Tibial nerve (tissue), 4 donors: ENCODE results near the gene LFNG. TPM values are rescaled to one million over a fixed set of nuclear protein-coding genes. Genes with fewer than 3 reads are reported as not detected.

Source experiments
- DNase-seq, 2 donors: peaks; one replicate each; pipeline ENCODE4 v3.0.0-alpha.2; 2019; ENCODE audit warnings: low spot score in 2 of 2
- H3K27ac ChIP-seq, 4 donors: fragments of 200-600 bp; sonication (generic) in 3 of 4; one replicate each; pipeline ENCODE4 v1.5.1; 2017 to 2019; ENCODE audit warnings: mild to moderate bottlenecking in 1 of 4
- H3K27me3 ChIP-seq, 2 donors: fragments of 200-600 bp; sonication (generic) in 1 of 2; one replicate each; pipeline versions ENCODE4 v1.5.1 to v1.6.0; 2017 to 2019
- H3K36me3 ChIP-seq, 3 donors: fragments of 200-600 bp; sonication (generic); one replicate each; pipeline ENCODE4 v1.5.1; 2018 to 2019
- H3K4me1 ChIP-seq, 4 donors: fragments of 200-600 bp; sonication (generic) in 3 of 4; one replicate each; pipeline ENCODE4 v1.5.1; 2017 to 2019
- H3K4me3 ChIP-seq, 4 donors: fragments of 200-600 bp; sonication (generic) in 3 of 4; one replicate each; pipeline ENCODE4 v1.5.1; 2017 to 2019; ENCODE audit warnings: mild to moderate bottlenecking in 1 of 4, moderate library complexity in 1 of 4
- H3K9me3 ChIP-seq, 4 donors: fragments of 200-600 bp; sonication (generic) in 3 of 4; one replicate each; pipeline ENCODE4 v1.5.1; 2017 to 2019
- CTCF ChIP-seq, 5 experiments: fragments of 200-600 bp in 3 of 5; fragments of 450-650 bp in 2 of 5; sonication (generic) in 3 of 5; IDR thresholded peaks; one replicate each; pipeline ENCODE4 v1.5.1; 2016 to 2019; ENCODE audit warnings: antibody characterized with exemption in 5 of 5, mild to moderate bottlenecking in 3 of 5, moderate library complexity in 2 of 5
- EP300 ChIP-seq, 2 donors: sonication (generic); formaldehyde crosslinking; IDR thresholded peaks; one replicate each; pipeline ENCODE4 v1.6.1; 2017; ENCODE audit warnings: antibody characterized with exemption in 2 of 2, mild to moderate bottlenecking in 1 of 2
- POLR2A ChIP-seq, 2 donors: fragments of 450-650 bp; IDR thresholded peaks; one replicate each; pipeline ENCODE4 v1.6.1; 2017; ENCODE audit warnings: antibody characterized with exemption in 2 of 2, mild to moderate bottlenecking in 2 of 2, moderate library complexity in 2 of 2
- WGBS, 2 donors: methylation state at CpG; one replicate each; pipeline ENCODE4 v1.1.5; 2018; 5-methylcytosine and 5-hydroxymethylcytosine counted together
- total RNA-seq, 4 donors: library from RNA; depleted of rRNA; stranded (reverse); fragments of >200 nt; gene quantifications; one replicate each; pipeline ENCODE4 v1.1.0, GENCODE V29; 2016

The LFNG gene
- total RNA-seq, 4 donors from 2014 or later: 8.8 to 21.6 (median 11.3) TPM

- Histone ChIP-seq H3K4me1 (peaks cover 0 to 32% (median 18%) of the 10 kb centered on the region in 4 donors), H3K36me3 (no peaks in the 10 kb centered on the region), H3K27ac (no peak overlapping the region), H3K9me3 (no peaks in the 10 kb centered on the region), H3K27me3 (peaks cover 0 to 19% of the 10 kb centered on the region in 2 donors), H3K4me3 (no peak overlapping the region)
- TF ChIP-seq CTCF (IDR thresholded peaks at IDR 0.05) (no peak), POLR2A (IDR thresholded peaks at IDR 0.05) (no peak), EP300 (IDR thresholded peaks at IDR 0.05) (no peak)
- 62 to 73% methylated on average over 15 to 21 of the region's 25 CpGs for WGBS, 2 donors
- no peak for DNase-seq
Measured at GRCh38 chr7:2476776-2477446, 42.7 kb upstream of the LFNG start.

GRCh38 chr7:2477447-2478398 lies 41.9 kb upstream of the LFNG start:
- Histone ChIP-seq H3K9me3 (peaks cover 0 to 6% (median 0%) of the 10 kb centered on the region in 4 donors), H3K36me3 (no peaks in the 10 kb centered on the region), H3K27ac (no peak overlapping the region), H3K27me3 (peaks cover 0 to 19% of the 10 kb centered on the region in 2 donors), H3K4me3 (no peak overlapping the region), H3K4me1 (peaks cover 0 to 32% (median 18%) of the 10 kb centered on the region in 4 donors)
- no peak for TF ChIP-seq EP300 (IDR thresholded peaks at IDR 0.05)
- TF ChIP-seq CTCF (IDR thresholded peaks at IDR 0.05): peak; percentile 60 to 88 (median 71)
- no peak for TF ChIP-seq POLR2A (IDR thresholded peaks at IDR 0.05)
- DNase-seq: peak in 1 of 2 donors; percentile 23
- WGBS, 2 donors: 31 to 58% methylated on average over 10 to 17 of the region's 34 CpGs

GRCh38 chr7:2478399-2478785 lies 41.2 kb upstream of the LFNG start:
- Histone ChIP-seq H3K9me3 (peaks cover 0 to 13% (median 0%) of the 10 kb centered on the region in 4 donors), H3K27ac (no peak overlapping the region), H3K36me3 (no peaks in the 10 kb centered on the region), H3K4me1 (peaks cover 0 to 32% (median 18%) of the 10 kb centered on the region in 4 donors), H3K4me3 (peak overlapping the region in 1 of 4 donors; percentile 9), H3K27me3 (peaks cover 0 to 19% of the 10 kb centered on the region in 2 donors)
- DNase-seq: peak; percentile 66 to 68
- WGBS, 2 donors: 19% methylated on average over 7 to 9 of the region's 11 CpGs
- TF ChIP-seq EP300 (IDR thresholded peaks at IDR 0.05): peak in 1 of 2 donors; percentile 36
- TF ChIP-seq CTCF (IDR thresholded peaks at IDR 0.05): no peak

GRCh38 chr7:2478800-2479199 lies 40.8 kb upstream of the LFNG start:
- WGBS, 2 donors: 37 to 52% methylated on average over 10 to 18 of the region's 19 CpGs
- peak overlapping the region in 1 of 4 donors; percentile 9 for H3K4me3 ChIP-seq
- no peak for DNase-seq
- H3K27me3 ChIP-seq: peaks cover 0 to 19% of the 10 kb centered on the region in 2 donors
- TF ChIP-seq CTCF (IDR thresholded peaks at IDR 0.05) (no peak), EP300 (IDR thresholded peaks at IDR 0.05) (no peak), POLR2A (IDR thresholded peaks at IDR 0.05) (no peak)
- H3K27ac ChIP-seq: peak overlapping the region in 1 of 4 donors; percentile 4
- H3K9me3 ChIP-seq: peaks cover 0 to 15% (median 0%) of the 10 kb centered on the region in 4 donors
- H3K36me3 ChIP-seq: no peaks in the 10 kb centered on the region
- peaks cover 0 to 32% (median 18%) of the 10 kb centered on the region in 4 donors for H3K4me1 ChIP-seq
